GM21381 (cell line): Measurements from ENCODE around the gene C15orf40.
"Not testable (repeated sequence)": the region's sequence is repeated elsewhere in the genome, so short reads cannot be mapped to it uniquely, and the experiment has no call there.

ENCODE experiments used
- ATAC-seq: cut with Tn5 transposase; IDR thresholded peaks from one replicate; pipeline ENCODE4 v1.9.1; 2021; ENCODE audit warnings: mild to moderate bottlenecking, moderate library complexity; ENCODE audit not compliant: unreplicated experiment

Gene C15orf40

GRCh38 chr15:83011271-83012075 is at the start of gene C15orf40:
Gene C15orf40 (minus strand): TSS chr15:83011639. CDS start chr15:83011607, 32 bp downstream.
- peak; percentile 89 for ATAC-seq

GRCh38 chr15:83057696-83058376 is 46.4 kb upstream of the C15orf40 start:
- ATAC-seq: no peak

- no peak for ATAC-seq
Observed at GRCh38 chr15:83057002-83057401, 45.6 kb upstream of the C15orf40 start.

GRCh38 chr15:83053151-83053550 is 41.7 kb upstream of the C15orf40 start:
- no peak for ATAC-seq

GRCh38 chr15:83046558-83047127 is 35.2 kb upstream of the C15orf40 start:
- no peak for ATAC-seq

- no peak for ATAC-seq
Observed at GRCh38 chr15:83044156-83044555, 32.7 kb upstream of the C15orf40 start.

GRCh38 chr15:83039206-83039605 is 27.8 kb upstream of the C15orf40 start:
- no peak for ATAC-seq

GRCh38 chr15:83036253-83036652 is 24.8 kb upstream of the C15orf40 start:
- no peak for ATAC-seq

- ATAC-seq: not testable (repeated sequence)
Observed at GRCh38 chr15:83031234-83031633, 19.8 kb upstream of the C15orf40 start.

GRCh38 chr15:83030021-83030420 is 18.6 kb upstream of the C15orf40 start:
- no peak for ATAC-seq

GRCh38 chr15:83018436-83018835 is 7.0 kb upstream of the C15orf40 start:
- no peak for ATAC-seq

GRCh38 chr15:83016906-83017305 is 5.5 kb upstream of the C15orf40 start:
- no peak for ATAC-seq

- ATAC-seq: no peak
Observed at GRCh38 chr15:83015361-83015760, 3.9 kb upstream of the C15orf40 start.

- no peak for ATAC-seq
Observed at GRCh38 chr15:83014205-83014653, 2.8 kb upstream of the C15orf40 start.

- ATAC-seq: no peak
Observed at GRCh38 chr15:83012636-83013035, 1.2 kb upstream of the C15orf40 start.

- ATAC-seq: no peak
Observed at GRCh38 chr15:83012076-83012426, 612 bp upstream of the C15orf40 start.

- ATAC-seq: peak; percentile 62
Observed at GRCh38 chr15:83010709-83011270, 649 bp downstream of the C15orf40 start.

- ATAC-seq: not testable (repeated sequence)
Observed at GRCh38 chr15:83000672-83001031, 10.8 kb downstream of the C15orf40 start.

GRCh38 chr15:82999905-83000671 is 11.4 kb downstream of the C15orf40 start:
- ATAC-seq: peak; percentile 77

- ATAC-seq: no peak
Observed at GRCh38 chr15:82999426-82999825, 12.0 kb downstream of the C15orf40 start.

GRCh38 chr15:82995938-82996337 is 15.5 kb downstream of the C15orf40 start:
- no peak for ATAC-seq
